GM21390 (cell line): ENCODE data around the gene HNRNPH1.

Experiments used
- ATAC-seq: cut with Tn5 transposase; IDR thresholded peaks from one replicate; pipeline ENCODE4 v1.9.1; 2021; ENCODE audit not compliant: unreplicated experiment

Gene HNRNPH1

GRCh38 chr5:179623906-179624741 is 653 bp upstream of the HNRNPH1 start:
- peak; percentile 7 for ATAC-seq

- ATAC-seq = no peak
These were observed 1.8 kb downstream of the HNRNPH1 start for GRCh38 chr5:179621551-179622214.

GRCh38 chr5:179620703-179621350 is 2.6 kb downstream of the HNRNPH1 start:
- ATAC-seq = no peak

- ATAC-seq = no peak
These were observed 3.2 kb downstream of the HNRNPH1 start for GRCh38 chr5:179620293-179620692.

- no peak for ATAC-seq
These were observed 3.7 kb downstream of the HNRNPH1 start for GRCh38 chr5:179619776-179620175.

DNA sequence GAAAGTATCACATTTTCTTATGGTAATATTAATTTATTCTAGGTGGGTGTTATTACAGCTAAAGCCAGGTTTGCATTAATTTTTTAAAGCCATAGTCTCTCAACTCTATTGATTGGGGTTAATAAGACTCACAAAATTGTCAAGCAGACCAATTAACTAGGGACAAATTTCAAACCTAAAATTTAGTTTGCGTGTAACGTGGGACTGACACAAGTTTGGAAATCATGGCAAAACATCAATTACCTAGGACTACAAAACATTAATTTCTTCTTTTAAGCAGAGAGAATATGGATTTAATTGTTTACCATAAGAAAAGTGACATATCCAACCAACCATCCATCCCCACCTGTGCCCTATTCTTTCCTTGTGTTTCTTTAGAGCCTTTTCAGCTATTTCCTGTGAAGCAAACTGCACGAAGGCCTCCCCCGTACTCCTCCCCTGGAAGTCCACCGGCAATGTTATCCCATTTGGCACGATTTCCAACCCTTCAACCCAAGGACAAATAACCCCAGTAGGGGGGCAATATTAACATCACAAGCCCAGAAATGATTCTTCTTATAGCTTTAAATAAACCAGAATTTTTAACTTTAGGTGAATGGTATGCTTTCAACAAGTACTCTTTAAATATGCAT is 4.4 kb downstream of the HNRNPH1 start:
- ATAC-seq = no peak

GRCh38 chr5:179617930-179618329 is 5.5 kb downstream of the HNRNPH1 start:
- no peak for ATAC-seq

DNA sequence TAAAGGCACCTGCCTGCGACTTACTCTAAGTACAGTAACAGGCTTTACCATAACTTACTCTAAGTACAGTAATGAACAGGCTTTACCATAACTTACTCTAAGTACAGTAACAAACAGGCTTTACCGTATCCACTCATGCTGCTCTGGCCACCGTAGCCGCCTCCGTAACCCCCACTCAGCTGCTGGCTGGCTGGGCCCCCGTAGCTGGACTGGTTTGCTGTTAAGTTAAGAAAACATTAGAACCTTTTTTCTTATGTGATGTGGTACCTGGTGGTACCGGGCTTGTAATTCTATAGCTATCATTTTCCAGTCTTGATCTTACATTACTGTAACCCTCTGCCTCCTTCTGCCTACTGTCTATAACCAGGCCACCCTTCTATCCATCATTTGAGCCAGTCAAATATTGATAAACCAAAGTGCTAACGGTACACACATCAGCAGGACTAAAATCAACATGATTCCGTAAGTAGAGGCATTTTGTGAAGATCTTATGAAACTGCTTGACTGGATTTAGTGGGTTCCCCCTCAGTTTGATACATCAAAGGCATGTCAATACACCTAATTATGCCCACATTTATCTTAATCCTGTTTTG is 7.4 kb downstream of the HNRNPH1 start:
- ATAC-seq = no peak

DNA sequence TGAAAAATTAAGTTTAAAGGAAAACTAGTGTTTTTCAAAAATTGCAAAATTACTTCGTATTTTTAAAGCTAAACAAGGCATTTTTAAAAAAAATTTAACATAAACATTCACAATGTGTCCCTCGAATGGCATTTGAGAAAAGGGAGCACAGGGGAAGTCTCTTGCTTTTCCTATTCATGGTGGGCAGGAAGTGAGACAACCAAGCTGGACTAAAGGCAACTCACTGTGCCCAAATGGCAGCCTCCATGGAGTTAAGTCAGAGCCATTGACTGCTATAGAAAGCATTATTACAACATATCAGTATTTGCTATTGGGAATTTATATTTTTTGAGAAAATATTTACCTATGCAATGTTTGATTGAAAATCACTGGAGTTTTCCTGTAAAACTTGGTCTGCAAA is 8.3 kb downstream of the HNRNPH1 start:
- ATAC-seq = no peak

DNA sequence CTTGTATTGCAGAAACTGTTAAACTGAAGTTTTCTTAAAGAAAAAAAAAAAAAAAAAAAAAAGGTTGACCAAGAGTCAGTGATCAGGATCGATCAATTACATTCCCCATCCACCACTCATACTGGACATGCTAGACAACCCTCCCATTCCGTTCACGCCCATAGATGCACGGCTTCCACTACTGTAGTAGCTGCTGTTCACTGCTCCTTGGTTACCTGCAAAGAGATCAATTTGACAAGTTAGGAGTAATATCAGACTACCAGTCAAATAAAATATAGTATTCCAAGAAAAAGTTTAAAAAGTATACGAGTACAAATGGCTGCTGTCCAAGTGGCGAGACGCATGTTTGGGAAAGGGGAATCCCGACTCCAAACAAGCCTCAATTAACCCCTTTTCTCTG is 8.7 kb downstream of the HNRNPH1 start:
- ATAC-seq = no peak

DNA sequence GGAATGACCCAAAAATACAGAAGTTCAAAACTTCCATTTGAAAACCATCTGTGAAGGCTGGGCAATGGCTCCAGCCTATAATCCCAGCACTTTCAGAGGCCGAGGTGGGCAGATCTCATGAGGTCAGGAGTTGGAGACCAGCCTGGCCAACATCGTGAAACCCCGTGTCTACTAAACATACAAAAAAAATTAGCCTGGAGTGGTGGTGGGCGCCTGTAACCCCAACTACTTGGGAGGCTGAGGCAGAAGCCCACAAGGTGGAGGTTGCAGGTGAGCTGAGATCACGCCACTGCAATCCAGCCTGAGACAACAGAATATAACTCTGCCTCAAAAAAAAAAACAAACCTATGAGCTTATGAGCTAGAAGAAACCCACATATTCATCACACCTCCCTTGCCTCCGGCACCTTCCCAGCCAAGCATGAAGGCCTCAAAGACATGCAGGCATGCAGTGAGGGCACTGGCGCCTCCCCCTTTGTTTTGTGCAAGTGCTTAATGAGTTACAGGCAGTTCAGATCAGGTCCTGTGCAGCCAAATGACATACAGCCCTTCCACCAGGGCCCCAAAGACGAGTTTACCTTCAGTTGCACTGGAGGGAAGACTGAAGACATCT is 9.9 kb downstream of the HNRNPH1 start:
- ATAC-seq = no peak

DNA sequence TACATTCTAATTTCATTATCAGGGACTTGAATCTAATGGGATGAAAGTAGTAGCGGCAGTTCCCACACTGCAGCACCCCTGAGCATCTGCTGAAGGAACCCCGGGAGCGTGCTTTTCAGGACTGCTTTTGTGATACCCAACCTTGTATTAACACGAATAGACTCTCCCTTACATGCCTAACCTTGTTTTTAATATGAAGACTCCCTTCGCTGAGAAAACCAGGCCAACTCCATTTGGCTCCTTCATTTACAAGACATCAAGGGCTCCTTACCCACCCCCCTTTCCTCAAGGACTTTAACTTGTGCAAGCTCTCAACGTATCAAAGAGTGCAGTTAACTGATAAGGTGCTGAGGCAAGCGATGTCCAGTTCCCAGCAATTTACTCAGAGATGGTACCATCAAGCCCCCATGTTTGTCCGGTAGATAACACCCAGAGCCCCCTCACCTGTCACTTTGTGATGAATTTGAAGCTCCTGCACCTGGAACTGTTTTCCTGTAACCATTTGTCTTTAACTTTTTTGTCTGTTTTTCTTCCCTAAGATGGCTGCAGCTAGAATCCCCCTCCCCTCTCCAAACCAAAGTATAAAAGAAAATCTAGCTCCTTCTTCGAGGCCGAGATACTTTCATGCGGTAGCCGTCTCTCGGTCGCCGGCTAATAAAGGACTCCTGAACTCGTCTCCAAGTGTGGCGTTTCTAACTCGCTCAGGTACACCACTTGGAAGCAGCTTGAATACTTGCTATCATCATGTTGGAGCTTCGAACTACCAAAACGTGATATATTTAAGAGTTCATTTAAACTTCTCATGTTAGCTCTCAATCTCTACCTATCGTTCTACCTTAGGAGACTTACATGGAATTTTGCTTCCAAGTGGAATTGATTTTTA is 10.7 kb downstream of the HNRNPH1 start:
- ATAC-seq = no peak

DNA sequence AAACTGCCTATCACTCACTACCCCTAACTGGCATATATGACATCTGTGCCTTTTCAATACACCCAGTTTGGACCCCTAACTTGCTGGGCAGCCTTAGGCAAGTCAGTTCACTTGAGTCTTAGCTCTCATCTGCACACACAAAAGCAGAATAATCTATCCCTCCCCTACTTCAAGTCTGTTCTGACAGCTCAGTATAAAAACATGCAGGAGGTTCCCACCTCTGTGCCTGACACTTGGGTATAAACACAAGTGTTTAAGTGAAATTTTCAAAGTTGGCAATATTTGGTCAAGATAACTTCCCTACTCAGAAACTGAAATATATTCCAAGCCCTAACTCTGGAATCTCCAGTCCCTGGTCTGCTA is 12.6 kb downstream of the HNRNPH1 start:
- no peak for ATAC-seq

DNA sequence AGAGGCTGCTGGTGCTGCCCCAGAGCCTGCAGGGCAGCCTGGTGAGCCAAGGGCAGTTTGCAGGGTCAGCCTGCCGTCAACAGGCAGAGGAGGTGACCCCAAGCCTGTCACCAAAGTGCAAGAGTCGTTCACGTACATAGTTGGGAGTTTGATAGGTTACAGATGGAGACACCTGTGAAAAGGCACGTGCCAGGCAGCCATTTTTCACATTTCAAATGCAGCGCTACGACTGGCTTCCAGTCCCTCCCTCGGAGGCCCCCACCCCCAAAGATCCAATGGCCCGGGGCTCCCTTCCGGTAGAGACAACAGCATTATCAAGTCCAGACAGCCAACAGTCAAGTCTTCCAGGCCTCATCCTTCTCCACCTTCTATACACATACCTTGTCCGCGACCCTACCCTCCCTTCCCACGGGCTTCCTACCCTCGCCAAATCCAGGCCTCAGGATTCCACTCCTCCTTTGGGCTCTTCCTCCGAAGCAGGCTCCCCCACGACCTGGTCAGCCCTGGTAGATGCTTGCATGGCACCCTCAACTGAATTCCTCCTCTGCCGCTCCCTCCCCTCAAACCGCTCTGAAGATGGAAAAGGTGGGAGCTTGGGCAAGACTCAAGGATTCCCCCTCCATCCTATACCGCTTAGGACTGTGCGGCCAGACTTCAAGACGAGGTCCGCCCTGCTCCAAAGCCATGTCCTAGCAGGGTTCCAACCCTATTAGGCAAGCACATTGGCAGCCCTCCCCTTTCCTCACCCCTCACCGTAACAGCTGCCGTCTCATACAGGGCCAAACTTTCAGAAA is 13.2 kb downstream of the HNRNPH1 start:
- no peak for ATAC-seq

- ATAC-seq = no peak
These were observed 13.7 kb downstream of the HNRNPH1 start for GRCh38 chr5:179609834-179610108.

GRCh38 chr5:179608131-179608581 is 15.3 kb downstream of the HNRNPH1 start:
- no peak for ATAC-seq

GRCh38 chr5:179607160-179607931 is 16.1 kb downstream of the HNRNPH1 start:
- no peak for ATAC-seq

DNA sequence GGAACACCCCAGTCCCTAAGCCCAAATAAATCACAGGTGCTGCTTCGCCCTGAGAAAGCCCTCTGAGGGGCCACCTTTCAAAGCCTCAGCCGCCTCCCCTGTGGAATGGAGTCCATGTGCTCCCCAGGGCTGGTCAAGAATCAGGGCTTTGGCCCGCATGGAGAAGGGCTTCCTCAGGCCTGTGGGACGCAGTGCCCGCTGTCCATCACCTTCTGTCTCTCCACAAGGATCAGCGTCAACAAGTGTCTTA is 16.6 kb downstream of the HNRNPH1 start:
- ATAC-seq = no peak
